Measurements from ENCODE around the gene MRRF. TPM values are rescaled to one million over a fixed set of nuclear protein-coding genes. Genes with fewer than 3 reads are reported as not detected.

The MRRF gene
- total and polyA plus RNA-seq, 2 donors (not counting 3 experiments of a cell fraction or from before 2014, with no cell fraction given): 27.2 to 36.4 TPM

DNA sequence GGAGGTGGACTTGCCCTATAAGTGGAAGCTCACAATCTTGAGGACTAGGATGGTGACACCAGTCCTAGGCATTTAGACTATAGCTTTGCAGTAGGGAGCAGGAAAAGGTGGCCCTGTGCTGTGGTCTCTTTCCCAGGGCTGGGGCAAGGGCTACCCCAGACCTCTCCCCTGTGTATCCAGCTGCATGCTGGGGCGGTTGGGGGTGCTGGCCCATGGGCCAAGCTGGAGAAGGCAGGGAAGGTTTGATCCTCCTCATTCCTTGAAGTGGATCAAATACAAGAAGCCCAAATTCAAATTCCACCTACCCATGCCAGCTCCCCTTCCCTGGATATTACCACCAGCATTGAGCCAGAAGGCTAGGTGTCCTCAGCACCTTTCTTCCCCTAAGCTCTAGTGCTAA, 104.0 kb downstream of the MRRF start:
- intact Hi-C loops (cut with micrococcal nuclease): no loop called here

More for the DNA sequence above, 104.0 kb downstream of the MRRF start:
- DNase-seq (ENCODE audit: low read depth, low spot score) (no peak), FAIRE-seq (no peak)
- ChIA-PET POLR2A (no interaction called here), CTCF (interaction anchor here (2.1 kb wide), 1 partner anchor 18 kb away, joined by 7 read pairs; no protein-coding TSS in a partner anchor)
- Histone ChIP-seq H3K27me3 (ENCODE audit: control insufficient read depth in 2 of 2, insufficient read depth in 2 of 2, low read length in 2 of 2) (no peaks in the 10 kb centered on the region), H3K4me1 (ENCODE audit: control insufficient read depth, extremely low read depth, insufficient read depth, low read length) (peaks cover 13% of the 10 kb centered on the region), H3K9me1 (replicated peaks; ENCODE audit: control insufficient read depth, extremely low read depth, insufficient read depth, low read length) (no peaks in the 10 kb centered on the region), H3K4me3 (replicated peaks in 1 of 3; ENCODE audit: insufficient read depth in 1 of 3, low read depth in 1 of 3, low read length in 3 of 3) (no peak overlapping the region), H2AFZ (ENCODE audit: low read depth, low read length) (no peak overlapping the region), H3K4me2 (ENCODE audit: insufficient read depth, low read length) (no peak overlapping the region), H3K27ac (ENCODE audit: insufficient read depth, low read depth, low read length) (no peak overlapping the region), H3K79me2 (ENCODE audit: control insufficient read depth, insufficient read depth, low read length) (no peaks in the 10 kb centered on the region), H3K36me3 (ENCODE audit: control insufficient read depth in 2 of 2, extremely low read depth in 1 of 2, insufficient read depth in 2 of 2, low read length in 2 of 2) (no peaks in the 10 kb centered on the region), H3K9ac (replicated peaks; ENCODE audit: extremely low read depth, insufficient read depth, low read length) (no peak overlapping the region), H3K9me3 (replicated peaks; ENCODE audit: control insufficient read depth, insufficient read depth, low read length) (no peaks in the 10 kb centered on the region), H4K20me1 (replicated peaks; ENCODE audit: control insufficient read depth, extremely low read depth, insufficient read depth, low read length) (no peaks in the 10 kb centered on the region)
- TF ChIP-seq MYC (IDR thresholded peaks at IDR 0.05; ENCODE audit: low read depth, low read length) (no peak), POLR2AphosphoS5 (IDR thresholded peaks at IDR 0.05; ENCODE audit: insufficient read depth, low read depth, low read length) (no peak), JUN (IDR thresholded peaks at IDR 0.05; ENCODE audit: borderline replicate concordance, insufficient read depth, insufficient read length, low read depth) (no peak), EZH2 (IDR thresholded peaks at IDR 0.05; ENCODE audit: borderline replicate concordance, low read depth, low read length, severe bottlenecking) (no peak), GATA2 (IDR thresholded peaks at IDR 0.05; ENCODE audit: insufficient read depth, insufficient read length, low read depth, low read length) (no peak), FOS (IDR thresholded peaks at IDR 0.05; ENCODE audit: borderline replicate concordance, insufficient read depth, low read length) (no peak), POLR2A (IDR thresholded peaks at IDR 0.05; ENCODE audit: low read depth, low read length) (no peak)
- TF ChIP-seq, protein P1, sequence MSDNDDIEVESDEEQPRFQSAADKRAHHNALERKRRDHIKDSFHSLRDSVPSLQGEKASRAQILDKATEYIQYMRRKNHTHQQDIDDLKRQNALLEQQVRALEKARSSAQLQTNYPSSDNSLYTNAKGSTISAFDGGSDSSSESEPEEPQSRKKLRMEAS (IDR thresholded peaks at IDR 0.05; ENCODE audit: insufficient read depth, insufficient read length): no peak
- TF ChIP-seq, protein P2, sequence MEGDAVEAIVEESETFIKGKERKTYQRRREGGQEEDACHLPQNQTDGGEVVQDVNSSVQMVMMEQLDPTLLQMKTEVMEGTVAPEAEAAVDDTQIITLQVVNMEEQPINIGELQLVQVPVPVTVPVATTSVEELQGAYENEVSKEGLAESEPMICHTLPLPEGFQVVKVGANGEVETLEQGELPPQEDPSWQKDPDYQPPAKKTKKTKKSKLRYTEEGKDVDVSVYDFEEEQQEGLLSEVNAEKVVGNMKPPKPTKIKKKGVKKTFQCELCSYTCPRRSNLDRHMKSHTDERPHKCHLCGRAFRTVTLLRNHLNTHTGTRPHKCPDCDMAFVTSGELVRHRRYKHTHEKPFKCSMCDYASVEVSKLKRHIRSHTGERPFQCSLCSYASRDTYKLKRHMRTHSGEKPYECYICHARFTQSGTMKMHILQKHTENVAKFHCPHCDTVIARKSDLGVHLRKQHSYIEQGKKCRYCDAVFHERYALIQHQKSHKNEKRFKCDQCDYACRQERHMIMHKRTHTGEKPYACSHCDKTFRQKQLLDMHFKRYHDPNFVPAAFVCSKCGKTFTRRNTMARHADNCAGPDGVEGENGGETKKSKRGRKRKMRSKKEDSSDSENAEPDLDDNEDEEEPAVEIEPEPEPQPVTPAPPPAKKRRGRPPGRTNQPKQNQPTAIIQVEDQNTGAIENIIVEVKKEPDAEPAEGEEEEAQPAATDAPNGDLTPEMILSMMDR (IDR thresholded peaks at IDR 0.05; ENCODE audit: extremely low read depth in 1 of 2, insufficient read depth in 1 of 2, low read depth in 1 of 2, low read length in 2 of 2): no peak
- no TSS peak for BruUV-seq (replicated peaks)
- dilution Hi-C loops (cut with MboI; ENCODE audit: extremely low pct_ligation_motif_present, low sequenced_read_pairs): loop anchor here (25.0 kb wide), 1 partner anchor 256 kb away; no protein-coding TSS in a partner anchor

All from endothelial cell of umbilical vein (primary cell).